ENCODE results near the gene RAB29.
"Not testable (repeated sequence)": the region's sequence is repeated elsewhere in the genome, so short reads cannot be mapped to it uniquely, and the experiment has no call there.

RAB29 gene

GRCh38 chr1:205775015-205775716 lies at the start of gene RAB29:
TSS of gene RAB29 (minus strand) at chr1:205775482. CDS start at chr1:205774956, 526 bp downstream.
- DNase-seq (ENCODE audit: low read depth), result no peak
- peak within 1 kb of the TSS; percentile 86 for H3K4me3 ChIP-seq (ENCODE audit: low read depth, low read length)

GRCh38 chr1:205824180-205824579 lies 48.9 kb upstream of the RAB29 start:
- no peak for DNase-seq (ENCODE audit: low read depth)
- H3K4me3 ChIP-seq (ENCODE audit: low read depth, low read length), result no peak overlapping the region

GRCh38 chr1:205823260-205823659 lies 48.0 kb upstream of the RAB29 start:
- not testable (repeated sequence) for DNase-seq (ENCODE audit: low read depth); H3K4me3 ChIP-seq (ENCODE audit: low read depth, low read length)

- H3K4me3 ChIP-seq (ENCODE audit: low read depth, low read length), result no peak overlapping the region
- DNase-seq (ENCODE audit: low read depth), result no peak
Measured at GRCh38 chr1:205822397-205822796, 47.1 kb upstream of the RAB29 start.

GRCh38 chr1:205817988-205818387 lies 42.7 kb upstream of the RAB29 start:
- no peak for DNase-seq (ENCODE audit: low read depth)

GRCh38 chr1:205817364-205817763 lies 42.1 kb upstream of the RAB29 start:
- no peak overlapping the region for H3K4me3 ChIP-seq (ENCODE audit: low read depth, low read length)
- DNase-seq (ENCODE audit: low read depth), result no peak

More at GRCh38 chr1:205817988-205818387, 42.7 kb upstream of the RAB29 start:
- H3K4me3 ChIP-seq (ENCODE audit: low read depth, low read length), result no peak overlapping the region

GRCh38 chr1:205813755-205814058 lies 38.4 kb upstream of the RAB29 start:
- DNase-seq (ENCODE audit: low read depth), result no peak
- H3K4me3 ChIP-seq (ENCODE audit: low read depth, low read length), result peak overlapping the region; percentile 81

GRCh38 chr1:205812878-205813754 lies 37.8 kb upstream of the RAB29 start, which contains the start of gene SLC41A1:
TSS of gene SLC41A1 (minus strand) at chr1:205813198. CDS start at chr1:205810441, 2,757 bp downstream.
- DNase-seq (ENCODE audit: low read depth), result peak; percentile 69
- peak within 1 kb of the TSS; percentile 81 for H3K4me3 ChIP-seq (ENCODE audit: low read depth, low read length)

- DNase-seq (ENCODE audit: low read depth), result no peak
Measured at GRCh38 chr1:205812271-205812877, 37.1 kb upstream of the RAB29 start.

GRCh38 chr1:205811660-205812059 lies 36.4 kb upstream of the RAB29 start:
- peak overlapping the region; percentile 81 for H3K4me3 ChIP-seq (ENCODE audit: low read depth, low read length)

More at GRCh38 chr1:205812271-205812877, 37.1 kb upstream of the RAB29 start:
- peak overlapping the region; percentile 81 for H3K4me3 ChIP-seq (ENCODE audit: low read depth, low read length)

GRCh38 chr1:205810448-205811157 lies 35.3 kb upstream of the RAB29 start:
- H3K4me3 ChIP-seq (ENCODE audit: low read depth, low read length), result no peak overlapping the region

More at GRCh38 chr1:205811660-205812059, 36.4 kb upstream of the RAB29 start:
- no peak for DNase-seq (ENCODE audit: low read depth)

GRCh38 chr1:205809942-205810345 lies 34.7 kb upstream of the RAB29 start:
- no peak overlapping the region for H3K4me3 ChIP-seq (ENCODE audit: low read depth, low read length)

More at GRCh38 chr1:205810448-205811157, 35.3 kb upstream of the RAB29 start:
- DNase-seq (ENCODE audit: low read depth), result no peak

GRCh38 chr1:205809469-205809868 lies 34.2 kb upstream of the RAB29 start:
- no peak overlapping the region for H3K4me3 ChIP-seq (ENCODE audit: low read depth, low read length)
- no peak for DNase-seq (ENCODE audit: low read depth)

More at GRCh38 chr1:205809942-205810345, 34.7 kb upstream of the RAB29 start:
- DNase-seq (ENCODE audit: low read depth), result no peak

- DNase-seq (ENCODE audit: low read depth), result no peak
- no peak overlapping the region for H3K4me3 ChIP-seq (ENCODE audit: low read depth, low read length)
Measured at GRCh38 chr1:205805082-205805711, 29.9 kb upstream of the RAB29 start.

- no peak overlapping the region for H3K4me3 ChIP-seq (ENCODE audit: low read depth, low read length)
- DNase-seq (ENCODE audit: low read depth), result no peak
Measured at GRCh38 chr1:205804605-205805004, 29.3 kb upstream of the RAB29 start.

GRCh38 chr1:205803986-205804385 lies 28.7 kb upstream of the RAB29 start:
- no peak for DNase-seq (ENCODE audit: low read depth)
- H3K4me3 ChIP-seq (ENCODE audit: low read depth, low read length), result no peak overlapping the region

- DNase-seq (ENCODE audit: low read depth), result no peak
Measured at GRCh38 chr1:205802060-205802459, 26.8 kb upstream of the RAB29 start.

GRCh38 chr1:205800981-205801703 lies 25.9 kb upstream of the RAB29 start:
- no peak overlapping the region for H3K4me3 ChIP-seq (ENCODE audit: low read depth, low read length)
- DNase-seq (ENCODE audit: low read depth), result no peak

More at GRCh38 chr1:205802060-205802459, 26.8 kb upstream of the RAB29 start:
- no peak overlapping the region for H3K4me3 ChIP-seq (ENCODE audit: low read depth, low read length)

Measured in skeletal muscle cell (primary cell).